Measurements from ENCODE around the gene ADGRD1. TPM values are rescaled to one million over a fixed set of nuclear protein-coding genes. Genes with fewer than 3 reads are reported as not detected.
"Not testable (repeated sequence)": the region's sequence is repeated elsewhere in the genome, so short reads cannot be mapped to it uniquely, and the experiment has no call there.

ADGRD1 gene
- total RNA-seq, 1 donor from 2014 or later: 11.0 TPM

DNA sequence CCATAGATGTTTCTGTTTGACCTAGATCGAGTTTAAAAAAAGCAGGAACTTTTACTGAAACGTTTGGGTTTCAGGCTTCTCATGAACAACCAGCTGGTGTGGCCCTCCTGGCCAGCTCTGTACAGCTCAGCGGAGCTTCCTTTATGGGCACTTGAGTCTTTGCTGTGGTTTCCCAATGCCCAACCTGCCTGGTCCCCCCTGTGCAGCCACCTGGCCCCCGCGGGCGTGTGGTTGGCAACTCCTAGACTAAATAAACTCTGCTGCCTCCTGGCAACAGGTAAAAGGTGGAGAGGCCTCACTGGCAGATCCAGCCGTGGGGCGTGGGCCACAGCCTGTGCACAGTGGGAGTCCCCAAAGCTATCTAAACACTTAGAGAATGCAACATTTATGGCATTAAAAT is 38.7 kb downstream of the ADGRD1 start:
- H3K27me3 Mint-ChIP-seq: no peaks in the 10 kb centered on the region
- no peak for TF ChIP-seq CTCF (conservative IDR thresholded peaks at IDR 0.05)
- H3K27ac Mint-ChIP-seq: no peak overlapping the region
- peaks cover 1% of the 10 kb centered on the region for H3K9me3 Mint-ChIP-seq
- H3K36me3 Mint-ChIP-seq: no peaks in the 10 kb centered on the region
- no peak overlapping the region for H3K4me3 Mint-ChIP-seq
- H3K4me1 Mint-ChIP-seq (ENCODE audit: unreplicated experiment): peaks cover 11% of the 10 kb centered on the region
- DNase-seq (ENCODE audit: extremely low spot score, unreplicated experiment): no peak

- no peaks in the 10 kb centered on the region for H3K9me3 Mint-ChIP-seq
- H3K27me3 Mint-ChIP-seq: no peaks in the 10 kb centered on the region
- TF ChIP-seq CTCF (conservative IDR thresholded peaks at IDR 0.05): no peak
- no peak overlapping the region for H3K4me3 Mint-ChIP-seq
- no peak overlapping the region for H3K27ac Mint-ChIP-seq
- no peak for DNase-seq (ENCODE audit: extremely low spot score, unreplicated experiment)
- H3K36me3 Mint-ChIP-seq: no peaks in the 10 kb centered on the region
- peaks cover 11% of the 10 kb centered on the region for H3K4me1 Mint-ChIP-seq (ENCODE audit: unreplicated experiment)
These were observed 39.4 kb downstream of the ADGRD1 start for GRCh38 chr12:130992979-130993538.

GRCh38 chr12:130993759-130994670 is 40.3 kb downstream of the ADGRD1 start:
- no peak for DNase-seq (ENCODE audit: extremely low spot score, unreplicated experiment)
- Mint-ChIP-seq H3K27me3 (no peaks in the 10 kb centered on the region), H3K36me3 (no peaks in the 10 kb centered on the region), H3K4me1 (ENCODE audit: unreplicated experiment) (peaks cover 11% of the 10 kb centered on the region), H3K4me3 (no peak overlapping the region), H3K9me3 (no peaks in the 10 kb centered on the region), H3K27ac (no peak overlapping the region)
- no peak for TF ChIP-seq CTCF (conservative IDR thresholded peaks at IDR 0.05)

- no peak for DNase-seq (ENCODE audit: extremely low spot score, unreplicated experiment)
- no peak overlapping the region for H3K27ac Mint-ChIP-seq
- no peak overlapping the region for H3K4me3 Mint-ChIP-seq
- H3K9me3 Mint-ChIP-seq: peaks cover under 1% of the 10 kb centered on the region
- H3K4me1 Mint-ChIP-seq (ENCODE audit: unreplicated experiment): peaks cover 11% of the 10 kb centered on the region
- no peaks in the 10 kb centered on the region for H3K27me3 Mint-ChIP-seq
- H3K36me3 Mint-ChIP-seq: no peaks in the 10 kb centered on the region
- TF ChIP-seq CTCF (conservative IDR thresholded peaks at IDR 0.05): no peak
These were observed 41.2 kb downstream of the ADGRD1 start for GRCh38 chr12:130994821-130995375.

DNA sequence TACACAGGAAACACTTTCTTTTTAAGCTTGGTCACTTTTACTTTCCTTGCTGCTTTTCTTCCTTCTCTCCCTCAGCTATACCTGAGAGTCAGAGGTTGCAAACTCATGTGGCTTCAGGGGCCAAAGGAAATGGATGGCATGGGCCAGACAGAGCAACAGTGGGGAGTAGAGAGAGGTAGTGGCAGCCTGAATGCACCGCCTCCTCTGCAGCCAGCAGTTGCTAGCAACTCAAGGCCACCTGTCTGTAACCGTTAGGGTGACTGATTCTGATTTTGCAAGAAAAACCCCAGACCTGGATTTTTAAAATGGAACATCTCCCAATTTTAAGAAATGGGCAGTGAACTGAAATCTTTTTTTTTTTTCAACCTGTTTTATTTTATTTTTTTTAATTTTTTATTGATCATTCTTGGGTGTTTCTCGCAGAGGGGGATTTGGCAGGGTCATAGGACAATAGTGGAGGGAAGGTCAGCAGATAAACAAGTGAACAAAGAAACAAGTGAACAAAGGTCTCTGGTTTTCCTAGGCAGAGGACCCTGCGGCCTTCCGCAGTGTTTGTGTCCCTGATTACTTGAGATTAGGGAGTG is 41.8 kb downstream of the ADGRD1 start:
- not testable (repeated sequence) for H3K36me3 Mint-ChIP-seq; H3K27me3 Mint-ChIP-seq; H3K4me3 Mint-ChIP-seq; DNase-seq (ENCODE audit: extremely low spot score, unreplicated experiment); H3K27ac Mint-ChIP-seq; H3K4me1 Mint-ChIP-seq (ENCODE audit: unreplicated experiment); H3K9me3 Mint-ChIP-seq

DNA sequence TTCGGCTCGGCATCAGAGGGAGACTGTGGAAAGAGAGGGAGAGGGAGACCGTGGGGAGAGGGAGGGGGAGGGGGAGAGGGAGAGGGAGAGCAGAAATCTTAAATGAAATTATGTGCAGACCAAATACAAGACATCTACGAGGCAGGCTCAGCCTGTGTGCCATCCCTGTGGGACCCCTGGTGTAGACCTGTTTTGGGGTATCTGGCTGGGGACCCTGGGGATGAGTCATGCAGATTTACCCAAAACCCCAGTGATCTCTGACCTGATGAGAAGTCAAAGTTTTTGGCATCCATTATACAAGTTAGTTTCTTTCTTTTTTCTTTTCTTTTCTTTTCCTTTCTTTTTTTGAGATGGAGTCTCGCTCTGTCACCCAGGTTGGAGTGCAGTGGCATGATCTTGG is 44.4 kb downstream of the ADGRD1 start:
- Mint-ChIP-seq H3K9me3 (peaks cover 4% of the 10 kb centered on the region), H3K4me3 (no peak overlapping the region), H3K27ac (no peak overlapping the region), H3K4me1 (ENCODE audit: unreplicated experiment) (no peaks in the 10 kb centered on the region), H3K27me3 (no peaks in the 10 kb centered on the region), H3K36me3 (no peaks in the 10 kb centered on the region)
- TF ChIP-seq CTCF (conservative IDR thresholded peaks at IDR 0.05): no peak
- no peak for DNase-seq (ENCODE audit: extremely low spot score, unreplicated experiment)
